GM19239 (cell line): ENCODE results near the gene C9orf72.
"Not testable (repeated sequence)": the region's sequence is repeated elsewhere in the genome, so short reads cannot be mapped to it uniquely, and the experiment has no call there.

Experiments used
- DNase-seq: peaks from one replicate; pipeline ENCODE4 v3.0.0; 2011; ENCODE audit warnings: low spot score; ENCODE audit not compliant: insufficient read length
- FAIRE-seq: peaks from 2 replicates; lab custom pipeline; 2011; peaks lifted over from hg19 to GRCh38; lab: Jason Lieb, UNC

Gene C9orf72

GRCh38 chr9:27572918-27573633 is at the start of gene C9orf72:
Gene C9orf72 (minus strand): TSS chr9:27573481. CDS start chr9:27567120, 6,361 bp downstream.
- no peak for FAIRE-seq

DNA sequence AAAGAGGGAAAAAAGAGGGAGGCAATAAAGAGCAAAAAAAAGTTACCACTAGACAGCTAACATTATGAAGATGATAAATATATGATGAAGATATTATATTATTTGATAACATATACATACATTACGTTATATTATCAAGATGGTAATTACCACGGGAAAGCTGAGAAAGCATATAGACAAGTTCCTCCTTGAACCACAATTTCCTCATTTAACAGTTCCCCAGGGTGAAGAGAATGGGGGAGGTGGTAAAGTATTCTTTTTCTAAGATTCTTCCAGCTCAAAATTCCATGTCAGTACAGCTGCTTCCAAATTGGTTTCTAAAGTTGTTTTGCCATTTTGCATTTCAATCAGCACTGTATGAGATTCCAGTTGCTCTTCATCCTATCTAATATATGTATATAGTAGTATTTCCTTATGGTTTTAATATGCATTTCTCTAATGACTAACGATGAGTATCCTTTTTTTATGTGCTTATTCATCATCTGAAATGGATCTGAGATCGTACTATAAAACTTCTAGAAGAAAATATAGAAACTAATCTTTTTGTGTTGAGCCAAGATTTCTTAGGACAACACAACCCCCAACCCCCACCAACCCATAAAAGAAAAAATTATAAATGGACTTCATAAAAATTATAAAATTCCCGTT is 49.5 kb upstream of the C9orf72 start:
- DNase-seq, result no peak
- no peak for FAIRE-seq

More at GRCh38 chr9:27572918-27573633, at the start of gene C9orf72:
- DNase-seq, result peak; percentile 57

DNA sequence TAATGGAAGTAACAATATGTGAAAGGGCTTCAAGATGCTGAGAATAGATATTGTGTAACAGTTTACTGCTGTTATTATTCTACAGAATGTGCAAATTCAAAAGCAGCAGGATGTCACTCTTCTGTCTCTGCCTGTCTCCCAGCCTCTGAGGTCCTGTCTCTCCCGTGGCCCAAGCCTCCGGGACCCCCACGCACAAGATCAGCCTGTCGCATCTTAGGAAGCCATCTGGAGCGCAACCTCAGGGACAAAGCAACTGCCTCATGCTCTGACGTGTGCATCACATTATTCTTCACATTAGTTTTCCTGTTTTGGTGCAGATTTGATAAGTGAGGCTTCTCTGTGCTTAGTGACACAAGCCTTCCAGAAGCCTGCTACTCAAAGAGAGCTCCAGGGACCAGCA is 46.5 kb upstream of the C9orf72 start:
- FAIRE-seq (no peak), DNase-seq (no peak)

- DNase-seq, result no peak
- FAIRE-seq, result no peak
Observed at GRCh38 chr9:27618066-27618465, 44.8 kb upstream of the C9orf72 start.

DNA sequence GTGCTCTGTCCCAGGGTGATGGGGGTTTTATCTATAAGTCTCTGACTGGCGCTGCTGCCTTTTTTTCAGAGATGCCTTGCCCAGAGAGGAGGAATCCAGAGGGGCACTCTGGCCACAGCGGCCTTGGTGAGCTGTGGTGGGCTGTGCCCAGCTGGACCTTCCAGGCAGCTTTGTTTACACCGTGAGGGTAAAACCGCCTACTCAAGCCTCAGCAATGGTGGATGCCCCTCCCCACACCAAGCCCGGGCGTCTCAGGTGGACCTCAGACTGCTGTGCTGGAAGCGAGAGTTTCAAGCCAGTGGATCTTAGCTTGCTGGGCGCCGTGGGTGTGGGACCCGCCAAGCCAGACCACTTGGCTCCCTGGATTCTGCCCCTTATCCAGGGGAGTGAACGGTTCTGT is 41.3 kb upstream of the C9orf72 start:
- DNase-seq (no peak), FAIRE-seq (no peak)

- not testable (repeated sequence) for DNase-seq, FAIRE-seq
Observed at GRCh38 chr9:27612036-27612435, 38.8 kb upstream of the C9orf72 start.

DNA sequence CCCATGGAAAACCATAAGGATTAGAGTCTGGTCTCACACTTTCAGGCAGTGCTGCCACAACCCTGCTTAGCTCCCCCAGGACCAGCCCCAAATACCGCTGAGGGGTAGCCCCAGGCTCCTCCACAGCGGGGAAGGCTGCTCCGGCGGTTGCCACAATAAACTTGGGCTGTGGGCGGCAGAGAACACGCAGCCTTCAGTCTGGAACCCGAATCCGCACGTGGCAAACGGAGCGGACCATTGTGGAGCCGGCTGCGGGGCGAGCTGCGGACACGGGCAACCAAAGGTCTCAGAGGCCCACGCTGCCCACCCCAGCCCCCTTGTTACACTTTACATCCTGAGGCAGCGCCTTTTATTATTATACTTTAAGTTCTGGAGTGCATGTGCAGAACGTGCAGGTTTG is 37.3 kb upstream of the C9orf72 start:
- DNase-seq (no peak), FAIRE-seq (no peak)

DNA sequence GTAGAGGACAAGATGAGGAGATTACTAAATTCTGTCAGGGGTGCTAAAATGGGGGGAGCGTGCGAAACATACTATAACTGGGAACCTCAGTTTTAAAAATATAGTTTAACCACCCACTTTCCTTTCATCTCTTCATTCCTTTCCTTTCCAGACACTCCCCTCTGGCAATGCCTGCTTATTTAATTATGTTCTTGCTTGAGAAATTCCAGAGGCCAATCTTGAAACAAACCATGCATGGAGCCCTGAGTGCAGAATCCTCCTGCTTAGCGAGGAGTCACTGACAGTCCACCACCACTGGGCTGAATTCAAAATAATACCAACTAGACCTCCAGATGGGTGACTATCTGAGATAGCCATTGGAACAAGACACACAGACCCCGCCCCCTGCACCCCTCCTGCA is 29.7 kb upstream of the C9orf72 start:
- FAIRE-seq, result no peak
- no peak for DNase-seq

- FAIRE-seq (no peak), DNase-seq (no peak)
Observed at GRCh38 chr9:27602142-27602861, 29.0 kb upstream of the C9orf72 start.

GRCh38 chr9:27601396-27601795 is 28.1 kb upstream of the C9orf72 start:
- FAIRE-seq, result no peak
- DNase-seq, result no peak

GRCh38 chr9:27600256-27600655 is 27.0 kb upstream of the C9orf72 start:
- no peak for FAIRE-seq
- no peak for DNase-seq

GRCh38 chr9:27599870-27600238 is 26.6 kb upstream of the C9orf72 start:
- no peak for FAIRE-seq
- no peak for DNase-seq

DNA sequence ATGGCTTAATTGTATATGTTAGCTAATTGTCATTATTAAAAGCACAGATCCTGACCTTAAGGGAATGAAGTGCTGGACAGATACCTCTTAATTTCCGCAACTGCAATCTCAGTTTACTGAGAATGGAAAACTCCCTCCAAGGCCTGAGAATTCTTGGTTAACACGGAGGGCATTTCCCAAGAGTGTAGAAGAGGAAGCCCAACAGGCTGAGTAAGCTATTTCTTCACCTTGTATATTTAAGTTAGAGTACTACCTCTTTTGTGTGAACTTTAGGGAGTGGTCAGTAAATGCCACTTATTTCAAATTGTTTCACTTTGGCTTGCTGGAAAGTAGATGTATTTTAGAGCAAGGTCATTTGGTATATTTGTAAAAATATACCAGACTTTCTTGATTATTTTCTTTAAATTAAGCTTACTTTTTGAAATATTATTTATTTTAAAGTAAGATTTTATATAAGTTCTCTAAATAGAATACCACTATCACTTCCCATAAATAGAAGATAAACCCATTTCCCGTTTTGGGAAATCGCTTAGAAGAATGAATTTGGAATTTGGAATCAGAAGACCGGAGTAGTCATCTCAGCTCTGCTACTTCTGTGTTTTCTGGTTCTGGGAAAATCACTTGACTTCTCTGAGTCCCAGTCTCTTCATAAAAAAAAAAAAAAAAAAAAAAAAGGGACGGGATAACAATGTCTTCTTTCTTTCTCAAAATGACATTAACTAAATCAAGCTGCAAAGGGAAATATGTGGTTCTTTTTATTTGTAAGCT is 26.0 kb upstream of the C9orf72 start:
- FAIRE-seq, result no peak
- DNase-seq, result no peak

DNA sequence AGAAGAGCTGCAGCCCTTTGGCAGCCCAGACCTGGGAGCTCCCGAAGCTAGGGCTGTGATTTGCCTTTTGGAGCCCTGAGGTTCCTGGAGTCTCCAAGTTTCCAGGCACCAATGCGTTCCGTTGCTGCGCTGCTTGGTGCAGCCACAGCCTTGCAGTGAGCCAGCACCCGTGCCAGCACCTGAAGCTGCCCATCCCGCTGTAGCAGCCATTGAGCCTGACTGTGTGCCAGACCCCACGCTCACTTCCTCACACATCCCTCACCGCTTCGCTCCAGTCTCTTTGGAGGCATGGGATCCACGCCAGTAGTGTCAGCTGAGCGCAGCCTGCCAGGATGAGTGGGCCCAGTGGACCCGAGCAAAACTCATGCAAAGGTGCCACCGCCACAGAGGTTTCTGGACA is 22.5 kb upstream of the C9orf72 start:
- DNase-seq, result no peak
- FAIRE-seq, result no peak

DNA sequence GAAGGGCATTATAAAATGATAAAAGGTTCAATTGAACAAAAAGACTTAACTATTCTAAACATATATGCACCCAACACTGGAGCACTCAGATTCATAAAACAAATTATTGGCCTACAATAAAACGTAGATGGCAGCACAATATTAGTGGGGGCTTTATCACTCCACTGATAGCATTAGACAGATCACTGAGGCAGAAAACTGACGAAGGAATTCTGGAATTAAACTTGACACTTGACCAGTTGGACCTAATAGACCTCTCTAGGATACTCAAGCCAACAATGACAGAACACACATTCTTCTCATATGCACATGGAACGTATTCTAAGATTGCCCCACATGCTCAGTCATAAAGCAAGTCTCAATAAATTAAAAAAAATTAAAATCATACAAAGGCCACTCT is 18.4 kb upstream of the C9orf72 start:
- FAIRE-seq (no peak), DNase-seq (no peak)

- FAIRE-seq, result no peak
- DNase-seq, result no peak
Observed at GRCh38 chr9:27591093-27591492, 17.8 kb upstream of the C9orf72 start.

DNA sequence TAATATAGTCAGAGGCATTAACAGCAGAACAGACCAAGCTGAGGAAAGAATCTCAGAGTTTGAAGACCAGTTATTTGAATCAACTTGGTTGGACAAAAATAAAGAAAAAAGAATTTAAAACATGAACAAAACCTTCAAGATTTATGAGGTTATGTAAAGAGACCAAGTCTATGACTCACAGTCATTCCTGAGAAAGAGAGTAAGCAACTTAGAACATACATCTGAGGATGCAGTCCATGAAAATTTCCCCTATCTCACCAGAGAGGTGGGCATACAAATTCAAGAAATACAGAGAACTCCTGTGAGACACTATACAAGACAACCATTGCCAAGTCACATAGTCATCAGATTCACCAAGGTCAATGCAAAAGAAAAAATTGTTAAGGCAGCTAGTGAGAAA is 17.4 kb upstream of the C9orf72 start:
- no peak for DNase-seq

DNA sequence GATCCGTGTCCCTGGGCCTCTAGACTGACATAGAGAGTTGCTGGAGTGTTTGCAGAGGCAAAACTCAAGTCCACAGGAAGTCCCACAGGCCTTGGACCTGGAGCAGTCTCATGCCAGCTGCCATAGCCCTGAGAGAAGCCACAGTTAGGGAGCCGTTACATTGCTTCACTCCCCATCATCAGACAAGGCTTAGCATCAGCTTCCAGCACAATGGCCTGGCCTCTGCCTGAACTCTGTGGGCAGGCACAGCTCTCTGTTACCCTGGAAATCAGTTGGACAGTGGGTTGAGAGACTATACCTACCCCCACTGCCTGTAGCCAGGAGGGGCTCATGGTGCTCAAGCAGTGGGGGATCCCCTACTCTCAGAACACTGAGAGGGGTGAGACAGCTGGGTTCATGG is 16.2 kb upstream of the C9orf72 start:
- FAIRE-seq (no peak), DNase-seq (no peak)

More for the DNA sequence above, 17.4 kb upstream of the C9orf72 start:
- no peak for FAIRE-seq

DNA sequence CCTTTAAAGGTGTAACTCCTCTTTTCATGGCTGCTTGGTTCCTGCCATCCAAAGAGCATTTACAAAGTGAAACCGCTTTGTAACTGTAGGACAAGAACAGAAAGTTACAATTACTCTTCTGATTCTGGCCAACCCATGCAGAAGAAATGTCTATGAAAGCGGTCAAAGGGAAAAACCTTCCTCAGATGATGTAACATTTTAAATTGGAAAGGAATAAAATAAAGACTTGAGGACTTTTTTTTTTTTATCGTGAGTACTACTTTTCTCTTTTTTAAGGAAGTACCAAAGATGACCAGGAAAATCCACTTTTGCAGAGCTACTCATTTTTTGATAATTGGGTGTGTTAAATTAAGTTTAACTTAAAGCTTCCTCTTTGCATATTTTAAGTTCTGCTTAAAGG is 13.0 kb upstream of the C9orf72 start:
- no peak for DNase-seq
- no peak for FAIRE-seq

DNA sequence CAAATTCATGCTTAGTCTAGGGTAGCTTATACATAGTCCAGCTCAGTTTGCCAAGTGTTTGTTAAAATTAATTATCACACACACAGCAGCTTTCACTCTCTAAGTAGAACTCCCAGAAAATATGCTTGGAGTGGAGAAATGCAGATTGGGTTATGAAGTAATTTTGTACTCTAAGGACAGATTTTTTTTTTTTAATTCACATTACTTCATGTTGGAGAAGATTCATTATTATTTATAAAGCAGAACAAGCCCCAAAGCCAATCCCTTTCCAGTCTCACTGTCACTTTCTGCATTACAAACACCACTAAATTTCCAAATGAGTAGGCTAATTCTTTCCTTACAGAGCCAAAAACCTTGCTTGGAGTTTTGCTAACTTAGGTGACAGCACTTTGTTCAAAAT is 11.7 kb upstream of the C9orf72 start:
- DNase-seq, result no peak
- FAIRE-seq, result no peak

- DNase-seq (no peak), FAIRE-seq (no peak)
Observed at GRCh38 chr9:27582794-27583193, 9.5 kb upstream of the C9orf72 start.
